H9 (cell line): ENCODE measurements around the gene CTSW. TPM values are rescaled to one million over a fixed set of nuclear protein-coding genes. Genes with fewer than 3 reads are reported as not detected.

Experiments used
- DNase-seq: peaks from one replicate; pipeline ENCODE4 v3.0.0-alpha.2; 2017
- H2AFZ ChIP-seq: one replicate; pipeline ENCODE4 v1.6.1; 2013; ENCODE audit warnings: mild to moderate bottlenecking, low read length, control low read depth, moderate library complexity
- H2AK5ac ChIP-seq: 2 replicates; pipeline ENCODE4 v1.6.1; 2013; ENCODE audit warnings: low read length, control low read depth, mixed read lengths; ENCODE audit not compliant: insufficient read length
- H2BK120ac ChIP-seq: one replicate; pipeline ENCODE4 v1.6.1; 2013; ENCODE audit warnings: low read depth, mild to moderate bottlenecking, low read length, control low read depth, inconsistent platforms; ENCODE audit not compliant: poor library complexity, severe bottlenecking
- H2BK12ac ChIP-seq: 2 replicates; pipeline ENCODE4 v1.6.1; 2013; ENCODE audit warnings: low read length, control low read depth, mixed read lengths, low read depth; ENCODE audit not compliant: insufficient read length
- H2BK15ac ChIP-seq: 2 replicates; pipeline ENCODE4 v1.6.1; 2013; ENCODE audit warnings: low read depth, low read length, control low read depth
- H2BK20ac ChIP-seq: one replicate; pipeline ENCODE4 v1.6.1; 2013; ENCODE audit warnings: low read depth, mild to moderate bottlenecking, low read length, control low read depth, inconsistent platforms; ENCODE audit not compliant: poor library complexity, severe bottlenecking
- H2BK5ac ChIP-seq: 2 replicates; pipeline ENCODE4 v1.6.1; 2013; ENCODE audit warnings: low read length, control low read depth, mixed read lengths; ENCODE audit not compliant: insufficient read length
- H3K14ac ChIP-seq: 2 replicates; pipeline ENCODE4 v1.6.1; 2013; ENCODE audit warnings: low read length, control low read depth; ENCODE audit not compliant: insufficient read depth
- H3K18ac ChIP-seq: 2 replicates; pipeline ENCODE4 v1.6.1; 2013; ENCODE audit warnings: low read depth, mild to moderate bottlenecking, mixed read lengths, low read length, control low read depth; ENCODE audit not compliant: insufficient read length
- H3K23ac ChIP-seq: 2 replicates; pipeline ENCODE4 v1.6.1; 2013; ENCODE audit warnings: low read length, control low read depth, mixed read lengths, low read depth; ENCODE audit not compliant: insufficient read length
- H3K23me2 ChIP-seq: 2 replicates; pipeline ENCODE4 v1.6.1; 2013; ENCODE audit warnings: low read depth, mild to moderate bottlenecking, mixed read lengths, low read length, control low read depth; ENCODE audit not compliant: insufficient read length, poor library complexity, severe bottlenecking
- H3K27ac ChIP-seq: 2 replicates; pipeline ENCODE4 v1.5.1; 2013; ENCODE audit warnings: low read length, control low read depth, mixed read lengths, low read depth; ENCODE audit not compliant: insufficient read length
- H3K27me3 ChIP-seq: 2 replicates; pipeline ENCODE4 v1.6.1; 2013; ENCODE audit warnings: low read length, control low read depth, inconsistent platforms; ENCODE audit not compliant: insufficient read depth
- H3K4ac ChIP-seq: 2 replicates; pipeline ENCODE4 v1.6.1; 2013; ENCODE audit warnings: low read depth, mild to moderate bottlenecking, control low read depth, inconsistent platforms, low read length, moderate library complexity
- H3K4me1 ChIP-seq: 2 replicates; pipeline ENCODE4 v1.6.1; 2013; ENCODE audit warnings: low read length, control low read depth, inconsistent platforms; ENCODE audit not compliant: insufficient read depth
- H3K4me2 ChIP-seq: 2 replicates; pipeline ENCODE4 v1.6.1; 2013; ENCODE audit warnings: low read length, control low read depth, mixed read lengths; ENCODE audit not compliant: insufficient read length, insufficient read depth
- H3K56ac ChIP-seq: 2 replicates; pipeline ENCODE4 v1.6.1; 2013; ENCODE audit warnings: low read depth, mild to moderate bottlenecking, mixed read lengths, low read length, control low read depth; ENCODE audit not compliant: insufficient read length
- H3K79me1 ChIP-seq: 2 replicates; pipeline ENCODE4 v1.6.1; 2013; ENCODE audit warnings: low read depth, mild to moderate bottlenecking, moderate library complexity, low read length, control low read depth, inconsistent platforms; ENCODE audit not compliant: insufficient read depth, poor library complexity, severe bottlenecking
- H3K79me2 ChIP-seq: 2 replicates; pipeline ENCODE4 v1.6.1; 2013; ENCODE audit warnings: low read length, control low read depth, inconsistent platforms; ENCODE audit not compliant: insufficient read depth
- H3K9ac ChIP-seq: 2 replicates; pipeline ENCODE4 v1.6.1; 2013; ENCODE audit warnings: low read length, control low read depth, mixed read lengths; ENCODE audit not compliant: insufficient read length; ENCODE audit errors: extremely low read depth
- H3K9me3 ChIP-seq: one replicate; pipeline ENCODE4 v1.6.1; 2013; ENCODE audit warnings: low read depth, low read length, inconsistent platforms; ENCODE audit not compliant: control insufficient read depth
- H3T11ph ChIP-seq: one replicate; pipeline ENCODE4 v1.6.1; 2013; ENCODE audit warnings: mild to moderate bottlenecking, low read length, control low read depth, inconsistent platforms
- H4K20me1 ChIP-seq: one replicate; pipeline ENCODE4 v1.6.1; 2013; ENCODE audit not compliant: control insufficient read depth, insufficient read length, insufficient read depth
- H4K5ac ChIP-seq: 2 replicates; pipeline ENCODE4 v1.6.1; 2013; ENCODE audit warnings: low read depth, mild to moderate bottlenecking, mixed read lengths, low read length, control low read depth; ENCODE audit not compliant: insufficient read length
- H4K8ac ChIP-seq: replicated peaks from 2 replicates; pipeline ENCODE4 v1.6.1; 2013; ENCODE audit warnings: low read length, control low read depth, mixed read lengths, low read depth; ENCODE audit not compliant: insufficient read length
- H4K91ac ChIP-seq: 2 replicates; pipeline ENCODE4 v1.6.1; 2013; ENCODE audit warnings: low read depth, mild to moderate bottlenecking, moderate library complexity, mixed read lengths, low read length, control low read depth; ENCODE audit not compliant: insufficient read length
- H3K27ac Mint-ChIP-seq, 3 experiments: 2 replicates in 2 of 3; 3 replicates in 1 of 3; pipeline ENCODE4 v1.8.0; 2020 to 2021; ENCODE audit warnings: mixed read lengths in 3 of 3, mild to moderate bottlenecking in 1 of 3, moderate library complexity in 1 of 3
- H3K27me3 Mint-ChIP-seq: 2 replicates; pipeline ENCODE4 v1.8.0; 2021; ENCODE audit warnings: low read depth, mild to moderate bottlenecking, moderate library complexity, mixed read lengths
- H3K36me3 Mint-ChIP-seq, 3 experiments: 2 replicates in 2 of 3; 3 replicates in 1 of 3; pipeline ENCODE4 v1.8.0; 2020 to 2021; ENCODE audit warnings: low read depth in 3 of 3, mixed read lengths in 3 of 3; ENCODE audit not compliant: insufficient read depth in 1 of 3
- H3K4me1 Mint-ChIP-seq, 2 experiments: 2 replicates each; pipeline ENCODE4 v1.8.0; 2020; ENCODE audit warnings: mixed read lengths in 2 of 2
- H3K4me3 Mint-ChIP-seq, 2 experiments: 2 replicates in 1 of 2; 3 replicates in 1 of 2; pipeline ENCODE4 v1.8.0; 2020 to 2021; ENCODE audit warnings: mild to moderate bottlenecking in 2 of 2, mixed read lengths in 2 of 2, moderate library complexity in 1 of 2
- H3K9me3 Mint-ChIP-seq, 2 experiments: 2 replicates in 1 of 2; 3 replicates in 1 of 2; pipeline ENCODE4 v1.8.0; 2020; ENCODE audit warnings: mild to moderate bottlenecking in 2 of 2, mixed read lengths in 2 of 2, moderate library complexity in 1 of 2
- CTCF ChIP-seq: fragments of 200-600 bp; sonication (generic); conservative IDR thresholded peaks from 3 replicates; pipeline ENCODE4 v1.8.0; 2021; ENCODE audit warnings: antibody characterized with exemption, mild to moderate bottlenecking
- WGBS: extraction: QIAGEN DNeasy Blood & Tissue Kit; methylation state at CpG from one replicate; pipeline ENCODE4 v1.1.7; 2013; ENCODE audit warnings: missing lambda C conversion rate, low lambda C conversion rate, mixed read lengths; ENCODE audit not compliant: insufficient read length; ENCODE audit errors: extremely low coverage; 5-methylcytosine and 5-hydroxymethylcytosine counted together
- total RNA-seq: library from RNA; stranded (reverse); gene quantifications from 2 replicates; pipeline ENCODE4 v1.2.1, GENCODE V29; 2021

Gene CTSW
- total RNA-seq, 1 experiment from 2014 or later: not detected

GRCh38 chr11:65859812-65860277 lies 19.8 kb upstream of the CTSW start:
- H4K91ac ChIP-seq: peak overlapping the region; percentile 27
- H3T11ph ChIP-seq: peak overlapping the region; percentile 9
- peaks cover 2% of the 10 kb centered on the region for H4K20me1 ChIP-seq
- no peak overlapping the region for H2BK15ac ChIP-seq
- Mint-ChIP-seq H3K4me1 (peaks cover 29% of the 10 kb centered on the region in 2 experiments), H3K27me3 (no peaks in the 10 kb centered on the region), H3K27ac (peak overlapping the region; percentile 96 to 99 (median 98)), H3K36me3 (peaks cover 38 to 51% (median 49%) of the 10 kb centered on the region in 3 experiments), H3K9me3 (peaks cover 0 to 3% of the 10 kb centered on the region in 2 experiments; a peak in 1 of 5 replicates), H3K4me3 (peak overlapping the region; percentile 78 to 93)
- H3K4me1 ChIP-seq: no peaks in the 10 kb centered on the region
- peaks cover 3% of the 10 kb centered on the region for H3K79me1 ChIP-seq
- peak overlapping the region; percentile 83 for H3K27ac ChIP-seq
- H3K23ac ChIP-seq: no peak overlapping the region
- peaks cover 25% of the 10 kb centered on the region for H3K23me2 ChIP-seq
- peak overlapping the region; percentile 81 for H3K9ac ChIP-seq
- no peak overlapping the region for H2AFZ ChIP-seq
- H3K9me3 ChIP-seq: no peaks in the 10 kb centered on the region
- peak overlapping the region; percentile 98 for H3K14ac ChIP-seq
- TF ChIP-seq CTCF: no peak
- peak overlapping the region; percentile 76 for H2BK120ac ChIP-seq
- H2AK5ac ChIP-seq: no peak overlapping the region
- H3K56ac ChIP-seq: no peak overlapping the region
- H3K79me2 ChIP-seq: peaks cover 14% of the 10 kb centered on the region; the same call in 1 of the 2 replicates
- no CpG with 5 or more reads among the region's 16 CpGs for WGBS
- no peak overlapping the region for H4K8ac ChIP-seq
- no peaks in the 10 kb centered on the region for H3K27me3 ChIP-seq
- no peak overlapping the region for H2BK12ac ChIP-seq
- peak overlapping the region; percentile 94 for H3K18ac ChIP-seq
- H2BK5ac ChIP-seq: peak overlapping the region; percentile 65
- DNase-seq: no peak
- H3K4me2 ChIP-seq: peak overlapping the region; percentile 92
- no peak overlapping the region for H2BK20ac ChIP-seq
- H4K5ac ChIP-seq: peak overlapping the region; percentile 63
- peak overlapping the region; percentile 61; the same call in 1 of the 2 replicates for H3K4ac ChIP-seq
